GM21447 (cell line): ENCODE data around the gene KRTAP20-4.

Experiments used
- ATAC-seq: cut with Tn5 transposase; IDR thresholded peaks from one replicate; pipeline ENCODE4 v1.9.1; 2021; ENCODE audit not compliant: unreplicated experiment

The KRTAP20-4 gene

DNA sequence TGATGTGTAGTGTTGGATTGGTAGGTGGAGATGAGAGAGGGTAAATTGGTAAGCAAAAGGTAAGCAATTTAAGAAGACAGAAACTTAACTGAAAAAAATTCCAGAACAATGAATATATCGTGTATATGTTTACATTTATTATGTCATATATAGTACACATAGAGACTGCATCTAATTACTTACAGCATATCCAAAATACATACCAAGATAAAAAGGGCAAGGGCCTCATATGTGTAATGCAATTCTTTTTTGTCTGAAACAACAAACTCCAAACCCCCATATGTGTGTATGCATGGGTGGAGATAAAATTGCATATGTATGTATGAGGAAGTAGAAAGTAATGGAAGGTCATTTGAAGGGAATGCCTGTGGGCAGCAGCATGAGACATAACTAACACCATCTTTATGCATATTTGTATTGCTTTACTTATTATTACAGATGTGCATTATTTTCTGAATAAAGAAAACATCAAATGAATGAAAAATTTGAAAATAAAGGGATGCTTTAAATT is 26.5 kb downstream of the KRTAP20-4 start:
- no peak for ATAC-seq

DNA sequence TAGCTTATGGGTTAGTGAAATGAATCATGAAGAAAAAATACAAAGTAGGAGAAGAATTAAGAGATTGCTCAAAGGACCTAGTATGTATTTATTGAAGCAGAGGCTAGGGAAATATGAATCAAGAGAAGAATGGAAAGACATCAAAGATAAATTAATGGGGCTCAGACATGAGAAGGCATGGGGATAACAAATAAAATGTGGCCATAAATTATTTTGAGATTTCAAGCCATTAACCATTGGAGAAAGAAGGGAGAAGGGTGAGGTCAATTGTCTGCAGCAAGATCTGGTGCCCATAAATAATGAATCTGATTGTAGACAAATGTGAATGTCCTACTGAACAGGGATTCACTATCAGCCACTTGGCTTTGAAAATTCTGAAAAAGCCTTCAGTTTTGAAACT is 32.5 kb downstream of the KRTAP20-4 start:
- ATAC-seq, result no peak

DNA sequence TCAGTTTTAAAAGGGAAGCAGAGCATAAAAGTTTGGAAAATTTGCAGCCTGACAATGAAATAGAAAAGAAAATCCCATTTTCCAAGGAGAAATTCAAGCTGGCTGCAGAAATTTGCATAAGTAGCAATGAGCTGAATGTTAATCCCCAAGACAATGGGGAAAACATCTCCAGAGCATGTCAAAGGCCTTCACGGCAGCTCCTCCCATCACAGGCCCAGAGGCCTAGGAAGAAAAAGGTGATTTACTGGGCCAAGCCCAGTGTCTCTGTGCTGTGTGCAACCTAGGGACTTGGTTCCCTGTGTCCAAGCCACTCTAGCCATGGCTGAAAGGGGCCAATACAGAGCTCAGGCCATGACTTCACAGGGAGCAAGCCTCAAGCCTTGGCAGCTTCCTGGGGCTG is 48.3 kb downstream of the KRTAP20-4 start:
- ATAC-seq, result no peak
